K562 (cell line): Measurements from ENCODE around the gene IGFBP7. TPM values are rescaled to one million over a fixed set of nuclear protein-coding genes. Genes with fewer than 3 reads are reported as not detected.

Experiments used
- ATAC-seq: fragments of 200-7000 bp; cut with Tn5 transposase; 3 replicates; pipeline ENCODE4 v1.9.1; 2020; ENCODE audit warnings: moderate library complexity
- BruUV-seq: library from RNA; stranded (reverse); fragments of 400-500 nt; replicated peaks from 2 replicates; lab custom pipeline; 2021; lab: Mats Ljungman, UMichigan
- CTCF ChIA-PET: fragments of 300-600 bp; formaldehyde crosslinking; extraction: SDS; loops from one replicate; lab custom pipeline; 2021; ENCODE audit warnings: low intra/inter-chr PET ratio; lab: Yijun Ruan, JAX
- POLR2A ChIA-PET: fragments of 300-600, 350-650 bp; sonication (Branson Sonifier 250); formaldehyde crosslinking; extraction: SDS; loops from one replicate; lab custom pipeline; 2021; ENCODE audit warnings: antibody characterized with exemption, inconsistent platforms; lab: Yijun Ruan, JAX
- DNase-seq, 4 experiments: peaks; one replicate each; pipeline versions ENCODE4 v3.0.0 to v3.0.0-alpha.2; 2011 to 2018; ENCODE audit warnings: low spot score in 3 of 4, mixed read lengths in 3 of 4; ENCODE audit errors: extremely low read depth in 1 of 4
- FAIRE-seq: peaks from 2 replicates; lab custom pipeline; 2011; peaks lifted over from hg19 to GRCh38; lab: Jason Lieb, UNC
- H2AFZ ChIP-seq: 2 replicates; pipeline ENCODE4 v1.6.0; 2011; ENCODE audit warnings: low read depth, low read length, control low read depth, inconsistent platforms
- H3K27ac ChIP-seq: fragments of 200-600 bp; 3 replicates; pipeline ENCODE4 v1.8.0; 2011; ENCODE audit warnings: low read depth, mild to moderate bottlenecking, control low read depth, inconsistent platforms, low read length, moderate library complexity, mixed read lengths; ENCODE audit errors: extremely low read depth
- H3K27me3 ChIP-seq, 2 experiments: fragments of 300-600 bp in 1 of 2; 2 replicates in 1 of 2; 3 replicates in 1 of 2; pipeline versions ENCODE4 v1.6.0 to v1.8.0; 2011; ENCODE audit warnings: inconsistent platforms in 2 of 2, low read length in 2 of 2, mild to moderate bottlenecking in 1 of 2, mixed read lengths in 1 of 2, moderate library complexity in 1 of 2; ENCODE audit not compliant: control insufficient read depth in 2 of 2, insufficient read depth in 2 of 2
- H3K36me3 ChIP-seq: fragments of 300-600 bp; 3 replicates; pipeline ENCODE4 v1.8.0; 2011; ENCODE audit warnings: mild to moderate bottlenecking, low read length, inconsistent platforms; ENCODE audit not compliant: control insufficient read depth, insufficient read depth
- H3K4me1 ChIP-seq, 2 experiments: fragments of 200-600 bp in 1 of 2; replicated peaks in 1 of 2; 2 replicates in 1 of 2; 3 replicates in 1 of 2; pipeline versions ENCODE4 v1.5.1 to v1.8.0; 2011; ENCODE audit warnings: inconsistent platforms in 2 of 2, low read length in 2 of 2, mild to moderate bottlenecking in 1 of 2, mixed read lengths in 1 of 2, moderate library complexity in 1 of 2; ENCODE audit not compliant: control insufficient read depth in 2 of 2, insufficient read depth in 2 of 2
- H3K4me2 ChIP-seq: 2 replicates; pipeline ENCODE4 v1.6.1; 2011; ENCODE audit warnings: low read length, control low read depth, inconsistent platforms, mixed read lengths; ENCODE audit not compliant: insufficient read depth
- H3K4me3 ChIP-seq: fragments of 200-600 bp; sonication (generic), shearing (Covaris generic); 2 replicates; pipeline ENCODE4 v1.5.1; 2016; ENCODE audit warnings: control low read depth, inconsistent platforms
- H3K79me2 ChIP-seq: fragments of 200-600 bp; 3 replicates; pipeline ENCODE4 v1.8.0; 2011; ENCODE audit warnings: low read length, inconsistent platforms; ENCODE audit not compliant: control insufficient read depth, insufficient read depth
- H3K9ac ChIP-seq, 2 experiments: 2 replicates each; pipeline versions ENCODE4 v1.6.0 to v1.6.1; 2011; ENCODE audit warnings: low read depth in 2 of 2, low read length in 2 of 2, control low read depth in 1 of 2, inconsistent platforms in 1 of 2, mild to moderate bottlenecking in 1 of 2, mixed read lengths in 1 of 2; ENCODE audit not compliant: insufficient read depth in 1 of 2
- H3K9me1 ChIP-seq: one replicate; pipeline ENCODE4 v1.6.0; 2011; ENCODE audit warnings: inconsistent platforms, mild to moderate bottlenecking, low read length, moderate library complexity; ENCODE audit not compliant: control insufficient read depth, insufficient read depth
- H3K9me3 ChIP-seq: replicated peaks from 2 replicates; pipeline ENCODE4 v1.5.1; 2011; ENCODE audit warnings: low read depth, low read length, inconsistent platforms; ENCODE audit not compliant: control insufficient read depth, insufficient read depth
- H4K20me1 ChIP-seq: replicated peaks from 2 replicates; pipeline ENCODE4 v1.6.1; 2011; ENCODE audit warnings: low read length, inconsistent platforms, mixed read lengths; ENCODE audit not compliant: control insufficient read depth, insufficient read depth
- RBM25 ChIP-seq: fragments of 200-400 bp; formaldehyde crosslinking; IDR thresholded peaks from 2 replicates; pipeline ENCODE4 v1.6.1; 2018; ENCODE audit warnings: low read length, low read depth, moderate library complexity; ENCODE audit not compliant: severe bottlenecking
- WGBS: fragments of 100-300 bp; shearing (Covaris generic); methylation state at CpG from one replicate; pipeline ENCODE4 v1.1.6; 2016; ENCODE audit warnings: low coverage, mixed read lengths; ENCODE audit not compliant: insufficient coverage; ENCODE audit errors: missing lambda C conversion rate; 5-methylcytosine and 5-hydroxymethylcytosine counted together
- in situ Hi-C: fragments of 300-500 bp; cut with MboI; formaldehyde crosslinking; loops from 4 replicates; pipeline ENCODE4 v1.15.0; 2018; ENCODE audit warnings: inconsistent platforms, mixed read lengths
- intact Hi-C: fragments of 100-400 bp; cut with micrococcal nuclease; formaldehyde crosslinking; loops from 2 replicates; pipeline ENCODE4 v1.14.2; 2022
- polyA plus RNA-seq, 8 experiments: library from polyadenylated mRNA; depleted of rRNA in 4 of 8; stranded (reverse) in 5 of 8; unstranded in 3 of 8; fragments of >200 nt; fragmentation: Nextera tagmentation in 2 of 8; fragmentation: Illumina TruSeq in 1 of 8; extraction: Ambion mirVana in 2 of 8; extraction: Trizol in 1 of 8; gene quantifications; 2 replicates each; pipeline versions ENCODE4 v1.2.1 to v1.2.3, GENCODE V29; 2011 to 2014; ENCODE audit warnings: inconsistent platforms in 1 of 8, missing spikeins in 1 of 8
- total RNA-seq, 7 experiments: library from RNA; depleted of rRNA in 6 of 7; stranded (reverse); fragments of >200 nt in 6 of 7; fragmentation: Illumina TruSeq in 2 of 7; extraction: Trizol in 2 of 7; gene quantifications; 2 replicates each; pipeline versions ENCODE4 v1.2.1 to v1.2.3, GENCODE V29; 2011 to 2021; ENCODE audit warnings: low replicate concordance in 1 of 7
- TF ChIP-seq, protein P1 (sequence below): fragments of 450-650 bp; IDR thresholded peaks from 2 replicates; pipeline ENCODE4 v1.6.1; 2017; ENCODE audit warnings: antibody characterized with exemption, mild to moderate bottlenecking

IGFBP7 gene
- total and polyA plus RNA-seq, 9 of the 15 experiments (the other 6 are each of a cell fraction or from before 2014, with no cell fraction given) = 0.27 to 0.49 (median 0.29) TPM; not detected in 6

DNA sequence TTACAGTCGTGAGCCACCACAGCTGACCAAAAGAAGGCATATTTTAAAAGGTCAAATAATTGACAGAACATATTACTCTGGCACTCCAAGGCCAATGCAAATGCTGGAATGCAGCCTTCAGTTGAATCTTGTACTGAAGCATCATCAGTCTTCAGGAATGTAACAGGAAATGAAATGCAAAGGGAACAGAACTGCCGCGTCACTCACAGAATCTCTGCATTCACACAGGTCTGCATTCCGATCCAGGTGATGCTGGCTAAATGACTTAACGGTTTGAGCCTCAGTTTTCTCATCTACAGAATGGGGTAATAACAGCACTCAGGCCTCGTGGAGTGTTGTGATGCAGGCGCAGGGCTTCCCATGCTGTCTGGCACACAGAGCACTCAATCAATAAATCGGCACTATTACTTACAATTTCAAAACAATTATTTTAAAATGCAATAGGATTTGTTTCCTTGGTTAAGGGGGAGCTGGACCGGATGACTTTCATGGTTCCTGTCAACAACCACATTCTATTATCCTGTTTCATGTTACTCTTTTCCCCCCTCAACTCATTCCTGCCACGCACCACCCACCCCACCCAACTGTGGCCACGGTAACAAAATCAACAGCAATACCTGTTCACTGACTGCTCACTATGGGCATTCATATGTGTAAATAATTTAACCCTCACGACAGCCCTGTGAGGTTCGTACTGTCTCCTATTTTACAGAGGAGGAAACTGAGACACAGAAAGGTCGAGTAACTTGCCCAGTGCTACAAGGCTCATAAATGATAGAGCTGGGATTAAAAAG, 32.4 kb downstream of the IGFBP7 start:
- no peak for FAIRE-seq

More for the DNA sequence above, 32.4 kb downstream of the IGFBP7 start:
- Histone ChIP-seq H3K36me3 (no peaks in the 10 kb centered on the region), H3K79me2 (no peaks in the 10 kb centered on the region), H3K27ac (no peak overlapping the region), H3K4me3 (no peak overlapping the region), H3K9me3 (no peaks in the 10 kb centered on the region), H3K27me3 (peaks cover 0 to 4% of the 10 kb centered on the region in 2 experiments; a peak in 1 of 5 replicates), H3K9ac (no peak overlapping the region), H2AFZ (no peak overlapping the region), H3K4me1 (no peaks in the 10 kb centered on the region), H3K9me1 (no peaks in the 10 kb centered on the region), H3K4me2 (no peak overlapping the region), H4K20me1 (no peaks in the 10 kb centered on the region)
- POLR2A ChIA-PET = interaction anchor here (0.8 kb wide), 1 partner anchor 142 kb away, joined by 3 read pairs; no protein-coding TSS in a partner anchor
- BruUV-seq = no TSS peak
- TF ChIP-seq RBM25 = peak; percentile 39
- TF ChIP-seq, protein P1, sequence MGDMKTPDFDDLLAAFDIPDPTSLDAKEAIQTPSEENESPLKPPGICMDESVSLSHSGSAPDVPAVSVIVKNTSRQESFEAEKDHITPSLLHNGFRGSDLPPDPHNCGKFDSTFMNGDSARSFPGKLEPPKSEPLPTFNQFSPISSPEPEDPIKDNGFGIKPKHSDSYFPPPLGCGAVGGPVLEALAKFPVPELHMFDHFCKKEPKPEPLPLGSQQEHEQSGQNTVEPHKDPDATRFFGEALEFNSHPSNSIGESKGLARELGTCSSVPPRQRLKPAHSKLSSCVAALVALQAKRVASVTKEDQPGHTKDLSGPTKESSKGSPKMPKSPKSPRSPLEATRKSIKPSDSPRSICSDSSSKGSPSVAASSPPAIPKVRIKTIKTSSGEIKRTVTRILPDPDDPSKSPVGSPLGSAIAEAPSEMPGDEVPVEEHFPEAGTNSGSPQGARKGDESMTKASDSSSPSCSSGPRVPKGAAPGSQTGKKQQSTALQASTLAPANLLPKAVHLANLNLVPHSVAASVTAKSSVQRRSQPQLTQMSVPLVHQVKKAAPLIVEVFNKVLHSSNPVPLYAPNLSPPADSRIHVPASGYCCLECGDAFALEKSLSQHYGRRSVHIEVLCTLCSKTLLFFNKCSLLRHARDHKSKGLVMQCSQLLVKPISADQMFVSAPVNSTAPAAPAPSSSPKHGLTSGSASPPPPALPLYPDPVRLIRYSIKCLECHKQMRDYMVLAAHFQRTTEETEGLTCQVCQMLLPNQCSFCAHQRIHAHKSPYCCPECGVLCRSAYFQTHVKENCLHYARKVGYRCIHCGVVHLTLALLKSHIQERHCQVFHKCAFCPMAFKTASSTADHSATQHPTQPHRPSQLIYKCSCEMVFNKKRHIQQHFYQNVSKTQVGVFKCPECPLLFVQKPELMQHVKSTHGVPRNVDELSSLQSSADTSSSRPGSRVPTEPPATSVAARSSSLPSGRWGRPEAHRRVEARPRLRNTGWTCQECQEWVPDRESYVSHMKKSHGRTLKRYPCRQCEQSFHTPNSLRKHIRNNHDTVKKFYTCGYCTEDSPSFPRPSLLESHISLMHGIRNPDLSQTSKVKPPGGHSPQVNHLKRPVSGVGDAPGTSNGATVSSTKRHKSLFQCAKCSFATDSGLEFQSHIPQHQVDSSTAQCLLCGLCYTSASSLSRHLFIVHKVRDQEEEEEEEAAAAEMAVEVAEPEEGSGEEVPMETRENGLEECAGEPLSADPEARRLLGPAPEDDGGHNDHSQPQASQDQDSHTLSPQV = no peak
- in situ Hi-C loops (no loop called here), intact Hi-C loops (no loop called here)
- WGBS = under 1% methylated on average over 13 of the region's 14 CpGs
- ATAC-seq (no peak), DNase-seq (no peak)
- CTCF ChIA-PET = no interaction called here
